Mucosa of stomach (tissue), 1 donor: ENCODE data around the gene FAM114A2.

Experiments
- H3K27me3 ChIP-seq: one replicate; pipeline ENCODE4 v1.7.0; 2013; ENCODE audit warnings: mild to moderate bottlenecking, low read length; ENCODE audit not compliant: control insufficient read depth, insufficient read depth
- H3K36me3 ChIP-seq: one replicate; pipeline ENCODE4 v1.7.0; 2013; ENCODE audit warnings: low read length; ENCODE audit not compliant: control insufficient read depth, insufficient read depth
- H3K4me1 ChIP-seq: one replicate; pipeline ENCODE4 v1.7.0; 2013; ENCODE audit warnings: mild to moderate bottlenecking, low read length; ENCODE audit not compliant: control insufficient read depth, insufficient read depth
- H3K4me3 ChIP-seq: one replicate; pipeline ENCODE4 v1.7.0; 2013; ENCODE audit warnings: low read length
- H3K9ac ChIP-seq: one replicate; pipeline ENCODE4 v1.7.0; 2013; ENCODE audit warnings: mild to moderate bottlenecking, low read length, moderate library complexity
- H3K9me3 ChIP-seq: one replicate; pipeline ENCODE4 v1.7.0; 2013; ENCODE audit warnings: mild to moderate bottlenecking, low read length, moderate library complexity; ENCODE audit not compliant: control insufficient read depth
- donor health status: Pancreatic carcinoma.

The FAM114A2 gene

DNA sequence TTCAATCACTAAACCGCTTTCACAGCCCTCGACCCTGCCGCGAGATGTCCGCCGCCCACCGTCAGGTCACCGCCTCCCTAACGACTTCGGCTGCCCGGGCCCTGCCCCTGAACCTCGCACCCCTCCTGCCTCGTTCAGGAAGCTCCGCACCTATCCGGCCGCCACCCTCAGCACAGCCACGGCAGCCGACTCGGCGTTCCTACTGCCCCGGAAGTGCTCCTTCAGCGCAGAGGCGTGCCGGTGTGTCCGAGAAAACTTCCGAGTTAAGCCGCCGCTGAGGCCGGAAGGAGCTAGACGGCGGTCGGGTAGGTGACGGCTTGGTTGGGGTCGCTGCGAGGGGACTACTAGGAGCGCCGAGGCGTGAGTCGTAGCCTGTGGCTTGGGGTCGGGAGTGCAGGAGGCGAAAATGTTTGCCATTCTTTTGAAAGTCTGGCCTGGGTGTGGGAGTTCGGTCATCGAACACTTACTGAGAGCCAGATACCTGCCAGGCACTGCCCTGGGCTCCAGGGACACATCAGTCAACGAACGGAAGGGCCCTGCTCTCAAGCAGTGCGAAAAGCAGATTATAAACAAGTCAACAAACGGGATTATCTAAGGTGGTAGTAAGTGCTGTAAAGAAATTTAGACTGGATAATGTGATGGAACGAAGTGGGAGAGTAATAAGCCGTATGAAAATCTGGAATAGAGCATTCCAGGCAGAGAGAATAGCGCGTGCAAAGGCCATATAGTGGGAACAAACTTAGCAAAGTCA lies at the start of gene FAM114A2, which contains the start of gene MFAP3:
FAM114A2 (minus strand) TSS at position 204 of the 751 bp plus-strand sequence. CDS start 3,957 bp downstream, outside the sequence.
MFAP3 (plus strand) TSS at position 261 of the 751 bp plus-strand sequence. CDS start 10,756 bp downstream, outside the sequence.
- no peaks in the 10 kb centered on the region for H3K9me3 ChIP-seq
- H3K9ac ChIP-seq = peak within 1 kb of the TSS; percentile 91
- H3K27me3 ChIP-seq = no peaks in the 10 kb centered on the region
- no peaks in the 10 kb centered on the region for H3K36me3 ChIP-seq
- H3K4me1 ChIP-seq = no peaks in the 10 kb centered on the region
- H3K4me3 ChIP-seq = peak within 1 kb of the TSS; percentile 93

DNA sequence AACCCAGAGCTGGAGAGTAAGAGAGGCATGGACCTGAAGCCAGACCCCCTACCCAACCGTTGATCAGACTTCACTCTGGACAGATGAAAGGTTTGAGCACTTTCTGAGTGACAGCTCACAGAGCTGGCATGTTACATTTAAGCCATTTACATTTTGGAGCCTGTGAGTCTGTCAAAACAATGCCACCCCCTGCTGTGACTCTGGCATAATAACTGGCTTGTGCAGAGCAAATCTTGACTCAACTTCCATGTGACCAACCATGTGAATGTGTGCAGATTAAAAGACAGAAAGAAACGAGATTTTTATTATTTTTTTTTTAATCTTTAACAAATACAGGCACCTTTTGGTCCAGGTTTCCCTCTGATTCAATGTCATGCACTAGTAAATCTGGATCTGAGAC lies 48.5 kb upstream of the FAM114A2 start:
- Histone ChIP-seq H3K9me3 (no peaks in the 10 kb centered on the region), H3K27me3 (no peaks in the 10 kb centered on the region), H3K4me1 (no peaks in the 10 kb centered on the region), H3K4me3 (no peak overlapping the region), H3K36me3 (no peaks in the 10 kb centered on the region), H3K9ac (no peak overlapping the region)

DNA sequence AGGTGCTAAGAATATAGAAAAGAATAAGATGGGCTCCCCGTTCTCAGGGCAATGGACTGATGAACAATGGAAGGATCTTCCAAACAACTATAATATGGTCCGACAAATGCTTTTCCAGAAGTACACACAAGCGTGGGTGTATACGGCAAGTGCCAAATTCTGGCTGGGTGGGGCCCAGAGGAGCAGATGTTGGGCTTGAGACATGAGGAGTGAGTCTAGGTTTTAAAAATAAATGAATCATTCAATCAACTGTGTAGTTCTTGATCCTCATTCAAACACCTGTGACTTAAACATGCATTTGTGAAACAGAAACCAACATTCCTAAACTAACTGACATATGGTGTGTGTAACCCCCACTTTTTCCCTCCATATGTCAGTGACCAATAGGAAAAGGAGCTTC lies 47.9 kb upstream of the FAM114A2 start:
- Histone ChIP-seq H3K36me3 (no peaks in the 10 kb centered on the region), H3K27me3 (no peaks in the 10 kb centered on the region), H3K9me3 (no peaks in the 10 kb centered on the region), H3K4me1 (no peaks in the 10 kb centered on the region), H3K4me3 (no peak overlapping the region), H3K9ac (no peak overlapping the region)

DNA sequence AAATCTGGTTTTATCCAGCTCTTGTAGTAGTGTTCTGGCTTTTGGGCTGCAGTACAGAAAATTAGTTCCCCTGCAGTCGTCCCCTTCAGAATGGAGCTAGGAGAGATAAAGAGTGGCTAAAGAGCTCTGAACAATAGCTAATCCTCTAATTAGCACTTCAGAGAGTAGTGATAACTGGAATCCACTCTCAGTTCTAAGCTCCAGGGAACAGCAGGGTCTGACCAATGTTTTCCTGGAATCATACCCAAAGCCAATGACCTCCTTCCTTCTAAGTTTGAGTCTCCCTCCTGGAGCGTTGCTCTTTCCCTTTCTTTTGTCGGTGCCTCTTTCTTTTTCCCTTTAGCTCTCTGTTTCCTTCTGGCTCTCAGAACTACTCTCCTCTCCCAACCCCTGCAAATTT lies 47.4 kb upstream of the FAM114A2 start:
- Histone ChIP-seq H3K9ac (no peak overlapping the region), H3K36me3 (no peaks in the 10 kb centered on the region), H3K9me3 (no peaks in the 10 kb centered on the region), H3K27me3 (no peaks in the 10 kb centered on the region), H3K4me1 (no peaks in the 10 kb centered on the region), H3K4me3 (no peak overlapping the region)

DNA sequence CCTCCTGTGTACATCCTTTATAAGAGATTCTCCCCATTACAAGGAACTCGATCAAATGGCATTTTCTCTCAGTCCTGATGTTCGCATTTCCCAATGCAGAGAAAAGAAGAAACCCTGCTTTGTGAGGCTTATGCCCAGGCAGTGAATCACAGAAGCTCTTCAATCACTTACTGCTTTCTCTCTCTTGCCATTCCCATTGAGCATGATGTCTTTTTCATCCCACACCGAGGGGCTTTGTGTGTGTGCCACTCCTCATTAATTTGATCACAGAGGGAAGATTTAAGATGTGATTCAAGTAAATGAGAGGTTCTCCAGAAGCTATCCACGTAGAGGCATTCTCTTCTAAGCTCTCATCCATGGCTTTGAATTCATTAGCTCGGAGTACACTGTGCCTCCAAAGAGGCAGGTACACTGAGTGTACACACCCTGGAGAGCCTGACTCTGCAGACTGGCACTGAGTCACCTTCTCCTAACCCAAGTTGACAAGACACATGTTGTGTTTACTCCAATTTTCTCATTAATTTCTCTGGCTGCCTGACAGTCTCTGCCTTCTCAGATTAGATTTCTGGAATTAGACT lies 45.4 kb upstream of the FAM114A2 start:
- no peaks in the 10 kb centered on the region for H3K27me3 ChIP-seq
- H3K4me3 ChIP-seq = no peak overlapping the region
- H3K4me1 ChIP-seq = no peaks in the 10 kb centered on the region
- no peaks in the 10 kb centered on the region for H3K36me3 ChIP-seq
- H3K9ac ChIP-seq = no peak overlapping the region
- H3K9me3 ChIP-seq = no peaks in the 10 kb centered on the region

DNA sequence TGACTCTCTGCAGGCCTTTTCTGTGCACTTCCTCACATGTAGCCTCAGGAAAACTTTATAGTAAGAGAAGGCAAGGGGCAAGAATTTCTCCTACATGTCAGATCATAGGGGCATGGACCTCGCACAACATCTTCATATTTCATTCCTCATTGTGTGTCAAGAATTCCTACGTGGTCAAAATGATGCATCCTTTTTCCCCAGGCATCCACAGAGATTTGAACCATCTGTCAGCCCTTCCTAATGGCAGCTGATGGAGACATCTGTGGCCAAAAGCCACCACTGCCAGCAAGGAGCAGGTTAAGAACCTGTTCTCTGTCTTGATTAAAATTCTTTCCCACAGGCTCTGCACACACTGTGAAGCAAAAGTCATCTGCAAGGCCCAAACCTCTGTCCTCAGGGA lies 42.5 kb upstream of the FAM114A2 start:
- H3K9ac ChIP-seq = no peak overlapping the region
- H3K9me3 ChIP-seq = no peaks in the 10 kb centered on the region
- H3K4me3 ChIP-seq = no peak overlapping the region
- peaks cover 10% of the 10 kb centered on the region for H3K4me1 ChIP-seq
- H3K36me3 ChIP-seq = no peaks in the 10 kb centered on the region
- H3K27me3 ChIP-seq = no peaks in the 10 kb centered on the region

DNA sequence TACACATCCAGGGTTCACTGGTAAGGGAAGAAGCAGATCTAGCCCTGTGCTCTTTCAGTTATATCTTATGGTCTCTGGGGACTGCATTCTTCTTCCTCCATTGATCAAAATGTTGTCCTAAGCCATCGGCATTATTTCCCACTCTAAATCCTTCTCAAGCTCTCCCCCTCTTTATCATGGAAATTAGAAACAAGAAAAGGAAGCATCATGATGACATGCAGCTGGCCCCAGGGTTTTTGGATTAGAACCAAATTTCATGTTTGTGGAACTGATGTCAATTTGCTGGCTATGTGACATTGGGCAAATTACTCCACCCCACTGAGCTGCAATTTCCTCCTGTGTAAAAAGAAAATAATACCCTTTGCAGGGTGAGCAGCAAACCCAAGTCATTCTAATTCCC lies 39.6 kb upstream of the FAM114A2 start:
- Histone ChIP-seq H3K27me3 (no peaks in the 10 kb centered on the region), H3K9me3 (no peaks in the 10 kb centered on the region), H3K36me3 (no peaks in the 10 kb centered on the region), H3K9ac (no peak overlapping the region), H3K4me1 (peaks cover 10% of the 10 kb centered on the region), H3K4me3 (no peak overlapping the region)

DNA sequence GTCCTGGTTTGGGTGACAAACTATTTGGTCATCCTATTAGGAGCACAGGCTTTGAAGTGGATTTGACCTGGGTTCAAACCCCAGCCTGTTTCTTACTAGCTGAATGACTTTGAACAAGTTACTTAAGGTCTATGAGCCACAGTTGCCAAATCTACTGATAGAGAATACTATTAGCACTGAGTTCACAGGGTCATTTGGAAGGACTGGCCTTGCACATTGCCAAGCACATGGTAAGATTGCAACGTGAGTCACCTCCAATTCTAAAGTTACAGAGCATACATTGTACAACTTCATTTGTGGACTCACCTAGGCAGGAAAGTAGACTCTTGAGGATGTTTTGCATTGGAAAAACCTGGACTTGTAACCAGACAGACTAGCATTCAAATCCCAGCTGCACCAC lies 39.0 kb upstream of the FAM114A2 start:
- Histone ChIP-seq H3K9me3 (no peaks in the 10 kb centered on the region), H3K27me3 (no peaks in the 10 kb centered on the region), H3K4me3 (no peak overlapping the region), H3K9ac (no peak overlapping the region), H3K36me3 (no peaks in the 10 kb centered on the region), H3K4me1 (peaks cover 13% of the 10 kb centered on the region)

DNA sequence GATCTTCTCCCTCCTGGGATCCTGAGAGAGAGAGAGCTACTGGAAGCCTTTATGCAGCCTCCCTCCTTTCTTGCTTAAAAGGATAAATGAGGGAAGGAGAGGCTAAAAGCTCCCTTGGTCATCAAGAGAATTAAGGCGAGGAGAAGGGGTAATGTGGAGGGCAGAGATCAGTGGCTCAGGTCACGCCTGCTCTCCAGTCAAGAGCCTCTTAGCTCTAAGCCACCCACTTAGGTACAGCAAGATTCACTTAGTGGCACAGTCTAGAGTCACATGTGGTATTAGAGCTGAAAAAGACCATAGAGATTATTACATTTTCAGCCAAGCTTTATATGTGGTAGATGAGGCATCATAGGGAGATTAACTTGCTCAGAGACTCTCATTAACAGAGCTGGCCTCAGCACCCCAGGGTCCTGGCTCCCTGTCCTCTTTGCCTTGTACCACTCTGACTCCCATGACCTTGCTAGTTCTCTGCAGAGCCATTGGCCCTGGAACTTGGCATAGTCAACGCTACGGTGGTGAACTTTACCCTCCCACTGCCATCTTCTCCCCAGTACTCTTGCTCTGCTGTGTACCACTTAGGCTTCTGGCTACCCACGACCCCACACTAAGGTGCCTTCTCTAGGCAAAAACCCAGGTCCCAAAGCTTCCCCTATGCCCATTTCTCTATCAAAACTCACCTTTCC lies 37.7 kb upstream of the FAM114A2 start:
- H3K36me3 ChIP-seq = no peaks in the 10 kb centered on the region
- H3K9me3 ChIP-seq = no peaks in the 10 kb centered on the region
- H3K9ac ChIP-seq = no peak overlapping the region
- peaks cover 22% of the 10 kb centered on the region for H3K4me1 ChIP-seq
- no peaks in the 10 kb centered on the region for H3K27me3 ChIP-seq
- no peak overlapping the region for H3K4me3 ChIP-seq

DNA sequence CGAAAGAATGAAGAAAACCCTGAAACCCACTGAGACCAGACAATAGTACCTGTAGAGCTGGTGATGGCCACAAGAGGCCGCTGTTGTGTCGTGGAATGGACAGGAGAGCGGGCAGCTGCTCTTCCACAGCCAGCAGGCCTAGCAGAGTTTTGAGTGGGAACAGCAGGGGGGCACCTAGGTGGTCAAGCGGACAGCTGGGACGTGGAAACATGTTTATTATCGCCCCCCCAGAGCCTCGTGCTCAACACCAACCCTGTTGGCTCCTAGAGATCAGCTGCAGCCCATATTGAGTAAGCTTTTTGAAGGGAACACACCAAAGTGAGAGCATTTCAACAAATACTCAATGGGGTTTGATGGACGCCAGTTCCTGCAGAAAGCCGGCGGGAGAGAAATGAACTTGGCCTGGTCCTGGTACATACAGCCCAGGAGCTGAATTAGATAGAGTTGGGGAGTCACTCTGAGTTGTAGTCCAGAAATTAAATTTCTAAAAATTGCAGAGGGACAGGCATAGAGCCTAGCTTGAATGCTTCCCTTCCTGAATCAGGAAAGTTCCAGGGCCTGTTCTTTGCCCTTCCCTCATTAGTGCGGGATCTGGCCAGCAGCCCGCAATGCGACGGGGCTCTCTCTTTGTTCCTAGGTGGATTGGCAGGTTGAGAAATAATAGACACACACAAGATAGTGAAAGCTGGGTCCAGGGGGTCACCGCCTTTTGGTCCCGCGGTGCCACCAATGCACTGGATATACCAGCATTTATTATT lies 33.9 kb upstream of the FAM114A2 start:
- peak overlapping the region; percentile 3 for H3K9ac ChIP-seq
- no peaks in the 10 kb centered on the region for H3K27me3 ChIP-seq
- no peaks in the 10 kb centered on the region for H3K36me3 ChIP-seq
- H3K4me3 ChIP-seq = no peak overlapping the region
- peaks cover 12% of the 10 kb centered on the region for H3K4me1 ChIP-seq
- H3K9me3 ChIP-seq = no peaks in the 10 kb centered on the region

DNA sequence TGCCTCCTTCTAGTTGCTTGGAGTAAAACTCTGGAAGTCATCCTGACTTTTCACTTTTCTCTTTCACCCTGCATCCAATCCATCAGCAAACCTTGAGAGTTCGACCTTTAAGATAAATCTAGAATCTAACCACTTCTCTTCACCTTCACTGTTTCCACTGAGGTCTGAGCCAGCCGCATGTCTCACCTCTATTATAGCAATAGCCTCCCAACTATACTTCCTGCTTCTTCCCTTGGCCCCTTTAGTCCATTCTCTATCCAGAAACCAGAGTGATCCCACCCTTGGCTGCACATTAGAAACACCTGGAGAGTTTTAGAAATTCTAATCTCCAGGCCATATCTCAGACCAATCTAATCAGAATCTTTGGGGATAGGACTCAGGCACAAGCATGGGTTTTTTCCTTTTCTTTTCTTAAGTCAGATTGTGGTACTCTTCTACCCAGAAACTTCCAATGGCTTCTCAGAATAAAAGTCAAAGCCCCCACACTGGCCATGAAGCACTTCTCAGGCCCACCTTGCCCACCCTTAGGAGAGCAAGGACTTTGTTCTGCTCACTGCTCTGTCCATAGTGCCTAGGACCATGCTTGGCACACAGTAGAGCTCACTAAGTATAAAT lies 33.2 kb upstream of the FAM114A2 start:
- peak overlapping the region; percentile 3 for H3K9ac ChIP-seq
- peaks cover 12% of the 10 kb centered on the region for H3K4me1 ChIP-seq
- H3K9me3 ChIP-seq = no peaks in the 10 kb centered on the region
- H3K36me3 ChIP-seq = no peaks in the 10 kb centered on the region
- no peaks in the 10 kb centered on the region for H3K27me3 ChIP-seq
- no peak overlapping the region for H3K4me3 ChIP-seq
